ENCODE measurements around the gene HID1. TPM values are rescaled to one million over a fixed set of nuclear protein-coding genes. Genes with fewer than 3 reads are reported as not detected.

Gene HID1
- 0.29 and 0.66 TPM in 2 replicates for total RNA-seq

DNA sequence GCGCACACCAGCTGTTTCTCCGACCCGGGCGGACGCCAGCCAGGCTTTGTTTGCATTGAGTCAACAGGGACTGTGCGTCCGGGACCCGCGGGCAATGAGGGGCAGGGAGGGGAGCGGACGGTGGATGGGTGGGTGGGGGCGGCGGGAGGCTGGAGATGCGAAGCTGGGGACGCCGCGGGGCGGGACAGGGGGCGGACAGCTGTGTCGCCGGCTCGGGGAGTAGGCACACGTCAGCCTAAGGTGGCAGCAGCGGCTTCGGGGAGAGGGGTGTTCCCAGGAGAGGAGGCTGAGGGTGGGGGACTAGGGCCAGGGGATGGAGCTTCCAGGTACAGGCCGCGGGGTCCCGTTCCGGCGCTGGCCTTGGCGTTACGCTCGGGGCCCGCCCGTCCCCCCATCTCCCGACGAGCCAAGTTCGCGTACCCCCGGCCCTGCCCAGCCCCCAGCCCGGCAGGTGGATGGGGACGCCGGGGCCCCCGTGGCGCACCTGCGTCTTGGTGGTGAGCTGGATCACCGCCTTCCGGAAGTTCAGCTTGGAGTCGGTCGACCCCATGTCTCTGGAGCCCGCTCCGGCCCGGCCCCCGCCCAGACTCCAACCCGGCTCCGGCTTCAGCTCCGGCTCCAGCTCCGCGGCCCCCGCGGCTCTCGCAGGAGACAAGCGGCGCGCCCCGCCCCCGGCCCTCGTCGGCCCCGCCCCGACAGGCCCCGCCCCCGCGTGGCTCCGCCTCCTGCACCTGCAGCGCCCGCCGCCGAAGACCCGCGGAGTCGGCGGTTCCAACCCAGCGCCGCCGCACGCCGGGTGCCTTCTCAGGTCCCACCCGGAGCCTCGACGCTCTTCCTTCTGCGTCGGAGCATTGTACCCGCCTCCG lies at the start of gene HID1:
HID1 (minus strand) TSS at position 653 of the 866 bp plus-strand sequence; CDS start at position 550, 103 bp downstream.

DNA sequence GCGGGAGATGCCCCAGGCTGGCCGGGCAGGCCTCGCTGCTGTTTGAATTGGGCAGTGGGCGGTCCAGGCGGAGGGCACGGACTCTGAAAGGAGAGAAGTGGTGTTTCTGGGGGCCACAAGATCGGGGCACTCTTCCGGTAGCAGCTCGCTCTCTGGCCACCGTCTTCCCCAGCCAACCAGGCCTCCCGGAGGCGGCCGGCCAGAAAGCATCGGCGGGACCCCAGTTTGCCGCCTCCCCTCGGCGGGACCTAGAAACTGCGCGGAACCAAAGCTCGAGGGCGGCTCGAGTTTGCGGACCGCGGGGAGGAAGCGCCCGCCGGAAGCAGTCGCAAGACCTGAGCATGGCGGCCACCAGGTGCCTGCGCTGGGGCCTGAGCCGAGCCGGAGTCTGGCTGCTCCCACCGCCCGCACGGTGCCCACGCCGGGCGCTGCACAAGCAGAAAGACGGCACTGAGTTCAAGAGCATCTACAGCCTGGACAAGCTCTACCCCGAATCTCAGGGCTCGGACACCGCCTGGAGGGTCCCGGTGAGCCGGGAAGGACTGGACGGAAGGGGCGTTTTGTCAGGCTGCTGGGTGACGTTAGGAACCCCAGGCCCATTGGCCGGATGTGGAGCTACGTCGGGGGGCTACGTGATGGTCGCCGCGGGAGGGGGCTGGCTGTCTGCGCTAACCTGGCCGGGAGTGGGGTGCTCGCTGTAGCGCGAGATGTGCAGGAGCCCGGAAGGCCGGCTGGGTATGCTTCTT lies 40.0 kb upstream of the HID1 start, which contains the start of gene MRPL58:
MRPL58 (plus strand) TSS at position 325 of the 746 bp plus-strand sequence; CDS start at position 342, 17 bp downstream.

GRCh38 chr17:74987418-74987908 lies 14.9 kb upstream of the HID1 start, which contains the start of gene CDR2L:
TSS of gene CDR2L (plus strand) at chr17:74987632. CDS start at chr17:74988044, 412 bp downstream.

GRCh38 chr17:74935585-74936469 lies 36.7 kb downstream of the HID1 start, which contains the start of gene OTOP3:
TSS of gene OTOP3 (plus strand) at chr17:74935898. CDS start at chr17:74935922, 24 bp downstream.

DNA sequence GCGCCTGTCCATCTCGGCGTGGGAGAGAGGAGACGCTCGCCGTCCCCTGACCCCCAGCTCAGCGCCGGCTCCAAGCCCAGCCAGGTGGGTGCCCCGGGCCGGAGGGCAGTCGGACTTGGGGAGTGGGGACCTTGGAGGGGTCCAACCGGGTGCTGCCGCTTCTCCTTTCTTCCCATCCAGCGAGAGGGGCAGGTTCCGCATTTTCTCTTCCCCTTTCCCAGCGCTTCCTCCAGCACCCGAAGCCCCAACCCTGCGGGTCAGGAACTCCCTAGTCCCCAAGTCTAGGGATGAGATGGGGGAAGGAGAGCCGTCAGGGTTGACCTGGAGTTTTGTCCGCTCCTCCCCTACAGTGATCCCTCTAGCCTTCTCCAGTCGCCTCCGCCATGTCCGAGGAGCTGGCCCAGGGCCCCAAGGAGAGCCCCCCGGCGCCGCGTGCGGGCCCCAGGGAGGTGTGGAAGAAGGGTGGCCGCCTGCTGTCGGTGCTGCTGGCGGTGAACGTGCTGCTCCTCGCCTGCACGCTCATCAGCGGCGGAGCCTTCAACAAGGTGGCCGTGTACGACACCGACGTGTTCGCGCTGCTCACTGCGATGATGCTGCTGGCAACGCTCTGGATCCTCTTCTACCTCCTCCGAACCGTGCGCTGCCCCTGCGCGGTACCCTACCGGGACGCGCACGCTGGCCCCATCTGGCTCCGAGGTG lies 48.2 kb downstream of the HID1 start, which contains the start of gene OTOP2:
OTOP2 (plus strand) TSS at position 24 of the 699 bp plus-strand sequence; CDS start at position 384, 360 bp downstream.

DNA sequence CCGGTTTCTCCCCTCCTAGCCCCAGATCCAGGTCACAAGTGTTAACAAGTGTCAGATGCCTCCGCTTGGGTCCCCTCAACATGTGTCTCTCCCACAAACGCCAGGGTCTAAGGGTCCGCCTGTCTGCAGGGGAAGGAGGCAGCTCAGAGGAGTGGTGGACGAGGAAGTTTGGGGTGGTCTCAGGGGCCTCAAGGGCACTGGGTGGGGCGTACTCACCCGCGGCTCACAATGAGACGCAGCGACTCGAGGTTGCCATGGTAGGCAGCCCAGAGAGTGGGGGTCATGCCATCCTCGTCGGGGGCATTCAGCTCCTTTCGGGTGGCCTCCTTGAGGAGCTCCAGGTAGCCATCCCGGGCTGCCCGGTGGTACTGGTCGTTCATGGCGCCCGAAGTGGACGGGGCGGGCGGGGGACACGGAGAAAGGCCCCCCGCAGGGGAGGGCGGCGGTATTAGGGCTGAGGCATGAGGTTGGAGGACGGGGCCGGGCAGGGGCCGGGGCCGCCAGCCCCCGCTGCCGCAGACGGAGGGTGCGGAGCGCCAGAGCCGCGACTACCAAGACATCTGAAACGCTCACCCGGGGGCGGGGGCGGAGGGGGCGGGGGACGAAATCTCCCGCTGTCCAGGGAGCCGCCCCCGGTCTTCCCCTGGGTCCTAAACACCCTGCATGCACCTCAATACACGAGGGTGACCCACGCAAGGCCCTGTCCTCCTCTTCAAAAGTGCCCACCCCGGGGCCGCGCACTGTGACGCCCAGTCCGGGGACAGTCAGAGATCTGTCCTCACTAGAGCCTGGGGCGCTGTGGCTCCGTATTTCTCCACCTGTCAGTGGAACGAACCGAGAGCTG lies 49.6 kb downstream of the HID1 start, which contains the start of gene USH1G:
USH1G (minus strand) TSS at position 562 of the 844 bp plus-strand sequence; CDS start at position 380, 182 bp downstream.

Other genes with a start within 250 kb of the HID1 start
- 0.83 and 0.87 TPM in 2 replicates for gene RAB37, start 235.5 kb downstream of the HID1 start, total RNA-seq
- 10.6 and 12.4 TPM in 2 replicates for gene NHERF1, start 224.1 kb downstream of the HID1 start, total RNA-seq
- 38.3 and 44.2 TPM in 2 replicates for gene NAT9, start 196.4 kb downstream of the HID1 start, total RNA-seq
- gene GRIN2C, start 112.9 kb downstream of the HID1 start, total RNA-seq: under 0.01 and 1.3 TPM in 2 replicates
- 42.2 and 121 TPM in 2 replicates for gene FDXR, start 99.8 kb downstream of the HID1 start, total RNA-seq
- not detected in 2 replicates for gene FADS6, start 79.1 kb downstream of the HID1 start, total RNA-seq
- gene USH1G, start 49.5 kb downstream of the HID1 start, total RNA-seq: under 0.01 TPM in 2 replicates
- not detected in 2 replicates for gene OTOP2, start 48.5 kb downstream of the HID1 start, total RNA-seq
- not detected in 2 replicates for gene OTOP3, start 36.9 kb downstream of the HID1 start, total RNA-seq
- 12.7 and 21.2 TPM in 2 replicates for gene CDR2L, start 14.9 kb upstream of the HID1 start, total RNA-seq
- 22.8 and 46.1 TPM in 2 replicates for gene MRPL58, start 39.9 kb upstream of the HID1 start, total RNA-seq
- 279 and 530 TPM in 2 replicates for gene ATP5PD, start 74.2 kb upstream of the HID1 start, total RNA-seq
- gene KCTD2, start 74.5 kb upstream of the HID1 start, total RNA-seq: 20.5 and 27.3 TPM in 2 replicates
- 9.2 and 27.8 TPM in 2 replicates for gene SLC16A5, start 115.2 kb upstream of the HID1 start, total RNA-seq
- 2.9 and 5.3 TPM in 2 replicates for gene ARMC7, start 137.2 kb upstream of the HID1 start, total RNA-seq
- 32.1 and 80.4 TPM in 2 replicates for gene NT5C, start 159.0 kb upstream of the HID1 start, total RNA-seq
- 55.7 and 168 TPM in 2 replicates for gene JPT1, start 181.8 kb upstream of the HID1 start, total RNA-seq
- 113 and 134 TPM in 2 replicates for gene SUMO2, start 210.2 kb upstream of the HID1 start, total RNA-seq
- gene NUP85, start 232.9 kb upstream of the HID1 start, total RNA-seq: 18.9 and 35.2 TPM in 2 replicates

Data from smooth muscle cell of trachea (primary cell).